IMR-90 (cell line): ENCODE data around the gene KIAA0825. TPM values are rescaled to one million over a fixed set of nuclear protein-coding genes. Genes with fewer than 3 reads are reported as not detected.

Source experiments
- ATAC-seq: fragments of 200-7000 bp; cut with Tn5 transposase; 2 replicates; pipeline ENCODE4 v1.9.1; 2020; ENCODE audit warnings: low read depth, mild to moderate bottlenecking, moderate library complexity
- BruUV-seq: library from RNA; stranded (reverse); fragments of 400-500 nt; replicated peaks from 2 replicates; lab custom pipeline; 2021; lab: Mats Ljungman, UMichigan
- CTCF ChIA-PET: fragments of 300-600 bp; formaldehyde crosslinking; extraction: SDS; loops from one replicate; lab custom pipeline; 2021; ENCODE audit warnings: antibody characterized with exemption; lab: Yijun Ruan, JAX
- POLR2A ChIA-PET: fragments of 300-600 bp; sonication (Branson Sonifier 250); formaldehyde crosslinking; loops from one replicate; lab custom pipeline; 2022; ENCODE audit warnings: antibody characterized with exemption; ENCODE audit not compliant: unreplicated experiment; lab: Charles Lee
- DNase-seq: peaks from one replicate; pipeline ENCODE4 v3.0.0; 2013
- H2AFZ ChIP-seq: replicated peaks from 2 replicates; pipeline ENCODE3; 2013; ENCODE audit warnings: low read length, mild to moderate bottlenecking; ENCODE audit not compliant: poor library complexity
- H2AK5ac ChIP-seq: 2 replicates; pipeline ENCODE4 v1.6.1; 2013; ENCODE audit warnings: low read depth, low read length, inconsistent platforms
- H2AK9ac ChIP-seq: replicated peaks from 2 replicates; pipeline ENCODE3; 2013; ENCODE audit warnings: mild to moderate bottlenecking, low read depth, low read length, moderate library complexity; ENCODE audit not compliant: poor library complexity
- H2BK120ac ChIP-seq: 2 replicates; pipeline ENCODE4 v1.6.1; 2013; ENCODE audit warnings: low read depth, low read length, inconsistent platforms
- H2BK15ac ChIP-seq: 3 replicates; pipeline ENCODE4 v1.6.1; 2013; ENCODE audit warnings: low read depth, low read length, inconsistent platforms
- H2BK20ac ChIP-seq: 2 replicates; pipeline ENCODE4 v1.6.1; 2013; ENCODE audit warnings: low read depth, mild to moderate bottlenecking, inconsistent platforms, low read length, moderate library complexity
- H2BK5ac ChIP-seq: 2 replicates; pipeline ENCODE4 v1.6.1; 2013; ENCODE audit warnings: mild to moderate bottlenecking, low read depth, low read length, inconsistent platforms; ENCODE audit not compliant: poor library complexity, severe bottlenecking
- H3K14ac ChIP-seq: replicated peaks from 2 replicates; pipeline ENCODE4 v1.6.1; 2013; ENCODE audit warnings: low read depth, low read length, inconsistent platforms
- H3K18ac ChIP-seq: 2 replicates; pipeline ENCODE4 v1.6.1; 2013; ENCODE audit warnings: low read depth, low read length, control low read depth
- H3K23ac ChIP-seq: 2 replicates; pipeline ENCODE4 v1.6.1; 2013; ENCODE audit warnings: low read depth, low read length, inconsistent platforms
- H3K27ac ChIP-seq: 2 replicates; pipeline ENCODE4 v1.5.1; 2013; ENCODE audit warnings: mild to moderate bottlenecking, control low read depth, low read length; ENCODE audit not compliant: insufficient read depth
- H3K27me3 ChIP-seq: 2 replicates; pipeline ENCODE4 v1.6.1; 2013; ENCODE audit warnings: low read length; ENCODE audit not compliant: control insufficient read depth, insufficient read depth
- H3K36me3 ChIP-seq: 2 replicates; pipeline ENCODE4 v1.6.1; 2013; ENCODE audit warnings: low read length, mixed read lengths; ENCODE audit not compliant: control insufficient read depth, insufficient read depth
- H3K4ac ChIP-seq: 2 replicates; pipeline ENCODE4 v1.6.1; 2013; ENCODE audit warnings: low read depth, low read length, inconsistent platforms
- H3K4me1 ChIP-seq: 2 replicates; pipeline ENCODE4 v1.6.1; 2013; ENCODE audit warnings: low read length, mixed read lengths; ENCODE audit not compliant: control insufficient read depth, insufficient read depth
- H3K4me2 ChIP-seq: 2 replicates; pipeline ENCODE4 v1.6.1; 2013; ENCODE audit warnings: low read depth, mild to moderate bottlenecking, control low read depth, low read length, moderate library complexity
- H3K4me3 ChIP-seq: 2 replicates; pipeline ENCODE4 v1.5.1; 2013; ENCODE audit warnings: low read depth, mild to moderate bottlenecking, control low read depth, low read length, moderate library complexity; ENCODE audit not compliant: insufficient read depth
- H3K56ac ChIP-seq: 2 replicates; pipeline ENCODE4 v1.6.1; 2013; ENCODE audit warnings: low read length, inconsistent platforms; ENCODE audit not compliant: insufficient read depth; ENCODE audit errors: extremely low read depth
- H3K79me1 ChIP-seq, 2 experiments: 2 replicates each; pipeline ENCODE4 v1.6.1; 2013; ENCODE audit warnings: low read length in 2 of 2, inconsistent platforms in 1 of 2, low read depth in 1 of 2
- H3K9ac ChIP-seq: 2 replicates; pipeline ENCODE4 v1.6.1; 2013; ENCODE audit warnings: low read depth, low read length, control low read depth
- H3K9me1 ChIP-seq: 2 replicates; pipeline ENCODE4 v1.6.1; 2013; ENCODE audit warnings: low read length, inconsistent platforms; ENCODE audit not compliant: insufficient read depth
- H3K9me3 ChIP-seq: 2 replicates; pipeline ENCODE4 v1.6.1; 2013; ENCODE audit warnings: low read length; ENCODE audit not compliant: control insufficient read depth, insufficient read depth
- H4K20me1 ChIP-seq: 2 replicates; pipeline ENCODE4 v1.6.1; 2013; ENCODE audit warnings: low read length, inconsistent platforms; ENCODE audit not compliant: insufficient read depth
- H4K5ac ChIP-seq: 2 replicates; pipeline ENCODE4 v1.6.1; 2013; ENCODE audit warnings: mild to moderate bottlenecking, low read depth, low read length, control low read depth
- H4K8ac ChIP-seq, 2 experiments: 2 replicates each; pipeline ENCODE4 v1.6.1; 2013; ENCODE audit warnings: low read depth in 2 of 2, low read length in 2 of 2, control low read depth in 1 of 2, inconsistent platforms in 1 of 2
- H4K91ac ChIP-seq: 2 replicates; pipeline ENCODE4 v1.6.1; 2013; ENCODE audit warnings: low read depth, low read length, inconsistent platforms; ENCODE audit not compliant: insufficient read depth
- BHLHE40 ChIP-seq: fragments of 150-350 bp; IDR thresholded peaks from 2 replicates; pipeline ENCODE4 v1.6.1; 2016; ENCODE audit warnings: mild to moderate bottlenecking, low read depth, low read length
- CEBPB ChIP-seq: IDR thresholded peaks from 2 replicates; pipeline ENCODE4 v1.6.1; 2012; ENCODE audit warnings: low read depth, low read length, improper control_type of control experiment
- CHD1 ChIP-seq: IDR thresholded peaks from 2 replicates; pipeline ENCODE4 v1.6.1; 2012; ENCODE audit warnings: low read depth, low read length, improper control_type of control experiment
- ELK1 ChIP-seq: fragments of 150-350 bp; IDR thresholded peaks from 2 replicates; pipeline ENCODE4 v1.6.1; 2016; ENCODE audit warnings: low read depth, mild to moderate bottlenecking, low read length, moderate library complexity, borderline replicate concordance
- FOS ChIP-seq: fragments of 150-350 bp; IDR thresholded peaks from 2 replicates; pipeline ENCODE4 v1.6.1; 2016; ENCODE audit warnings: low read depth, low read length
- MAFK ChIP-seq: IDR thresholded peaks from 2 replicates; pipeline ENCODE4 v1.6.1; 2012; ENCODE audit warnings: low read depth, low read length, improper control_type of control experiment
- MXI1 ChIP-seq: IDR thresholded peaks from 2 replicates; pipeline ENCODE4 v1.6.1; 2012; ENCODE audit warnings: low read depth, mild to moderate bottlenecking, low read length, moderate library complexity, borderline replicate concordance
- NFE2L2 ChIP-seq: fragments of 150-350 bp; IDR thresholded peaks from 2 replicates; pipeline ENCODE4 v1.6.1; 2016; ENCODE audit warnings: low read depth, mild to moderate bottlenecking, low read length
- POLR2A ChIP-seq: IDR thresholded peaks from 2 replicates; pipeline ENCODE4 v1.6.1; 2012; ENCODE audit warnings: mild to moderate bottlenecking, low read depth, low read length
- RAD21 ChIP-seq: IDR thresholded peaks from 2 replicates; pipeline ENCODE4 v1.6.1; 2012; ENCODE audit warnings: low read length, improper control_type of control experiment
- RFX5 ChIP-seq: IDR thresholded peaks from 2 replicates; pipeline ENCODE4 v1.8.0; 2012; ENCODE audit warnings: low read depth, mild to moderate bottlenecking, low read length, moderate library complexity
- SMC3 ChIP-seq: fragments of 150-350 bp; IDR thresholded peaks from 2 replicates; pipeline ENCODE4 v1.6.1; 2016; ENCODE audit warnings: low read depth, mild to moderate bottlenecking, antibody characterized with exemption, low read length, moderate library complexity
- WGBS, 2 experiments: methylation state at CpG; one replicate each; pipeline versions ENCODE4 v1.1.5 to v1.1.7; 2013; ENCODE audit warnings: missing lambda C conversion rate in 2 of 2; ENCODE audit not compliant: insufficient read length in 1 of 2; ENCODE audit errors: extremely low coverage in 2 of 2; 5-methylcytosine and 5-hydroxymethylcytosine counted together
- dilution Hi-C: fragments of 300-500 bp; cut with HindIII; formaldehyde crosslinking; loops from one replicate; pipeline ENCODE4 v1.14.3; 2018; ENCODE audit warnings: low sequenced_read_pairs; ENCODE audit not compliant: unreplicated experiment
- in situ Hi-C: fragments of 300-500 bp; cut with MboI; formaldehyde crosslinking; loops from 3 replicates; pipeline ENCODE4 v1.14.3; 2019; ENCODE audit warnings: low sequenced_read_pairs, inconsistent platforms, mixed read lengths
- intact Hi-C: fragments of 100-400 bp; cut with micrococcal nuclease; formaldehyde crosslinking; loops from 2 replicates; pipeline ENCODE4 v1.10.0; 2022
- polyA plus RNA-seq, 3 experiments: library from polyadenylated mRNA; depleted of rRNA; stranded (reverse); fragments of >200 nt; gene quantifications; 2 replicates each; pipeline ENCODE4 v1.2.3, GENCODE V29; 2012; ENCODE audit warnings: low replicate concordance in 1 of 3
- total RNA-seq: library from RNA; depleted of rRNA; stranded (reverse); fragments of >200 nt; gene quantifications from 2 replicates; pipeline ENCODE4 v1.2.3, GENCODE V29; 2012

The KIAA0825 gene
- total and polyA plus RNA-seq, 2 of the 4 experiments (the other 2 are of a cell fraction), result 0.46 to 1.8 TPM

GRCh38 chr5:94522117-94522516 is 96.3 kb downstream of the KIAA0825 start:
- Histone ChIP-seq H3K9me1 (no peaks in the 10 kb centered on the region), H4K5ac (no peak overlapping the region), H3K9ac (no peak overlapping the region), H3K27ac (no peak overlapping the region), H3K79me1 (no peaks in the 10 kb centered on the region), H2BK5ac (no peak overlapping the region), H3K4me2 (no peak overlapping the region), H2AFZ (no peak overlapping the region), H2AK5ac (no peak overlapping the region), H4K20me1 (no peaks in the 10 kb centered on the region), H3K18ac (no peak overlapping the region), H3K56ac (no peak overlapping the region), H3K27me3 (no peaks in the 10 kb centered on the region), H4K8ac (no peak overlapping the region), H3K9me3 (no peaks in the 10 kb centered on the region), H2BK20ac (no peak overlapping the region), H3K36me3 (no peaks in the 10 kb centered on the region), H2AK9ac (no peak overlapping the region), H4K91ac (no peak overlapping the region), H3K4me3 (no peak overlapping the region), H2BK120ac (no peak overlapping the region), H3K4me1 (no peaks in the 10 kb centered on the region; the same call in 1 of the 2 replicates), H3K4ac (no peak overlapping the region), H2BK15ac (no peak overlapping the region), H3K23ac (no peak overlapping the region), H3K14ac (no peak overlapping the region)
- dilution Hi-C loops (no loop called here), intact Hi-C loops (loop anchor here (2.0 kb wide), 1 partner anchor 411 kb away; a partner anchor contains a TSS), in situ Hi-C loops (no loop called here)
- CTCF ChIA-PET, result no interaction called here
- no peak for TF ChIP-seq MAFK
- TF ChIP-seq RAD21, result no peak
- TF ChIP-seq POLR2A, result no peak
- TF ChIP-seq ELK1, result no peak
- TF ChIP-seq NFE2L2, result no peak
- TF ChIP-seq CHD1, result no peak
- TF ChIP-seq SMC3, result no peak
- no peak for TF ChIP-seq FOS
- TF ChIP-seq CEBPB, result no peak
- no peak for TF ChIP-seq MXI1
- TF ChIP-seq RFX5, result no peak
- no peak for TF ChIP-seq BHLHE40
- BruUV-seq, result no TSS peak
- ATAC-seq (peak; percentile 56), DNase-seq (peak; percentile 20)
- WGBS, 2 experiments, result no CpG with 5 or more reads among the region's 1 CpG
- POLR2A ChIA-PET, result no interaction called here
